GM19452 (cell line): ENCODE results near the gene DNAL4.

ENCODE experiments used
- ATAC-seq: cut with Tn5 transposase; IDR thresholded peaks from one replicate; pipeline ENCODE4 v1.9.1; 2021; ENCODE audit not compliant: unreplicated experiment

DNAL4 gene

DNA sequence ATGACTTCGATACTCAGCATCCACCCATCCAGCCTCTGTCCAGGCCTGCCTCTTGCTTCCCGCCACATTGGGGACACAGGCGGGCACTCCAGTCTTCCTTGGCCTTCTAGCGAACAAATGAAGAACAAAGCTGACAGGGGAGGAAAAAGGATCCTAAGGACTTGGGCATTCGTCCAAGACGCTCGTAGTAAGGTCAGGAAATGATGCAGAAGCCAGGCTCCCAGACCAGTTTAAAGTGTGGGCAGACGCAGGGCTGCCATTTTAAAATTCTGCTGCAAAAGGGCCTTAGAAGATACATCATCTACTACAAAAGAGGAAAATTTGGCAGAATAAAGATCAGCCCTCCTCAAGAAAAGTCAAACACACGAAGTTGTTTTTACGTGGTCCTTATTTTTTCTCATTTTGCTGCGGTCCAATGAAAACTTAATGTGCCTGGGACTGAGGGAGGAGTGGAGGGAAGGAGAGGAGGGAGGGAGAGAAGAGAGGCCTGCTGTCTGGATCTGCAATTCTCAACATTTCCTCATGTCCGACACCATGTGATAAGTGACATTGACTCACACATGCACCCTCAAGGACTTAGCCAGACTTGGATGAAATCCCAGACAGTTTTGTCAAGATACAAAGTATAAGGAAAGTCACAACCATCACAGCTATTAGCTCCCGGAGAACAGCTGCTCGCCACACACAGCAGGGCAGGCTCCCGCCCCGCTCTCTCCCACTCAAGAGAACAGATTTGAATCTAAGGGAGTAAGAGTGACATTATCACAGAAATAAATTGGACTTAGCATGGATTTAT, 5.7 kb downstream of the DNAL4 start:
- ATAC-seq = no peak

DNA sequence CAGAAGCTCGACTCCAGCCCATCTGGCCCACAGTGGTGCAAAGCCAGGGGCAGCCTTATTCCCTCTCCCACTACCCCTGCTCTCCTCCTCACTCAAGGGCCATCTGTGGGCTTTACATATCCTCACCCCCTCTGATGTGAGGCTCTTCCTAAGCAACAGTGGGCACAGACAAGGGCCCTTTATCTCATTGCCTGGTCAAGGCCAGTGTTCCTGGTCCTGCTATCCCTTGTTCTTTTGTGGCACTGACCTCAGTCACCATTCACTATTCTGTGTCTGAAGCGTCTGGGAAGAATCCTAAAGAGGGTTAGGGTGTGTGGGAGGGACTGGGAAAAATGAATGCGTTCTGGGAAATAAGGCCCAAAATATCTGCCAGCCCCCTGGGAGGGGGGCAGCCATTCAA, 7.3 kb downstream of the DNAL4 start:
- ATAC-seq = no peak

GRCh38 chr22:38784856-38785255, 9.1 kb downstream of the DNAL4 start:
- ATAC-seq = no peak

DNA sequence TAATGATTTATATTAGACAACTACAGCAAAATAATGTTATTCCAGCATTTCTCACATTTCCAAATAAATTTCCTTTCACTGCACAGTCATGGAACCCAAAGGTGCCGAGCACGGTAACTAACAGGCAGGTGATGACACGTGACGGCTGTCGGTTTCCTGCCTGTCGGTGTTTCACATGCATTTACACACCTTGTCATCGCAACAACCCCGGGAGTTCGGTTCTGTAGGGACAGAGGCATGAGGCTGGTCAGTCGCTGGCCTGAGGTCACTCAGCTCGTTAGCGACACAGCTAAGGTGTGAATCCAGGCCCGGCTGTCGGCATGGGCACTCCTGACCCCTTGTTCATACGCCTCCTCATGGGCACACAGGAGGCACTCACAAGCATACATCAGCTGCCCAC, 9.9 kb downstream of the DNAL4 start:
- no peak for ATAC-seq

- ATAC-seq = no peak
Measured at GRCh38 chr22:38783095-38783615, 10.8 kb downstream of the DNAL4 start.

- ATAC-seq = no peak
Measured at GRCh38 chr22:38782402-38783094, 11.4 kb downstream of the DNAL4 start.

DNA sequence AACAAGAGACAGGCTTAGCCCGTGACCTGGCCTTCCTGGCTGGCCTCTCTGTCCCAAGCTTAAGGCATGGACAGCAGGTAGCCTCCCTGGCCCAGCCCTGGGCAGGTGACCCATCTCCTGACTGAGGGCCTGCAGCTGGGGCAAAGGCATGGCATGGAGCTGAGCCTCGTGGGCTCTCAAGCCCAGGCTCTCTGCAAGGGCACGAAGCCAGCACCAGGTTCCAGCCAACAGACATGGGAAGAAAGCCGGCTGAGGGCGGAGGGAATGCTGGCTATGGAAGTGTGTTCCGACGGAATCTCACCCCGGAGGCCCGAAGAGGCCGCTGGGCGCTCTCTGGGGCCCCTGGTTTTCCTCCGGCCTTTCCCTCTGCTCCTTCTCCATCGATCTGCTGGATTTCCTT, 12.9 kb downstream of the DNAL4 start:
- no peak for ATAC-seq

GRCh38 chr22:38777087-38777671, 16.8 kb downstream of the DNAL4 start:
- ATAC-seq = no peak

GRCh38 chr22:38776086-38776485, 17.9 kb downstream of the DNAL4 start:
- ATAC-seq = no peak

- no peak for ATAC-seq
Measured at GRCh38 chr22:38775656-38776055, 18.3 kb downstream of the DNAL4 start.

- no peak for ATAC-seq
Measured at GRCh38 chr22:38774496-38775166, 19.3 kb downstream of the DNAL4 start.

DNA sequence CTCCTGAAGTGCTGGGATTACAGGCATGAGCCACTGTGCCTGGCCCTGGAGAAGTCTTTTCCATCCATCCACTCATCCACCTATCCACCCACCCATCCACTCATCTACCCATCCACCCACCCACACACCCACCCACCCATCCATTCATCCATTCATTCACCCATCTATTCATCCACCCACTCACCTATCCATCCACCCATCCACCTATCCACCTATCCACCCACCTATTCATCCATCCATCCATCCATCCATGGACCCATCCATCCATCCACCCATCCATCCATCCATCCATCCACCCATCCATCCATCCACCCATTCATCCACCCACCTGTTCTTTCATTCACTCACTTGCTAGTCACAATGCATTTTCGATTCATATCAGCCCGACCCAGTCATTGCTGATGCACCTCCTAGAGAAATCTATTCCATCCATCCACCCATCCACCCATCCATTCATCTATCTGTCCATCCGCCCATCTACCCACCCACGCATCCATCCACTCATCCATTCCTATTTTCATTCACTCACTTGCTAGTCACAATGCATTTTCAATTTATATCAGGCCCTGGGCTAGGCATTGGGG, 20.5 kb downstream of the DNAL4 start:
- no peak for ATAC-seq

DNA sequence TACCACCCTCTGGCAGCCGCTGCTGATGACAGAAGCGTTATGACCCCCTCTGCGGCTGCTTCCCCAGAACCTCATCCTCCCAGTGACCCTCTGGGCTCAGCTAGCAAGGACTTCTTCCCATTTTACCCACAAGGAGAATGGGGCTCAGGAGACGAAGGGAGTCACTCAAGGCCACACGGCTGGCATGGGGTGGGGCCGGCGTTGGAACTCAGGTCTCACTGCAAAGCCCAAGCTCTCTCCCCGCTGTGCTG, 21.4 kb downstream of the DNAL4 start:
- ATAC-seq = no peak

GRCh38 chr22:38770257-38770949, 23.5 kb downstream of the DNAL4 start:
- no peak for ATAC-seq

GRCh38 chr22:38768036-38768435, 25.9 kb downstream of the DNAL4 start:
- no peak for ATAC-seq

GRCh38 chr22:38767313-38767712, 26.6 kb downstream of the DNAL4 start:
- no peak for ATAC-seq

- ATAC-seq = no peak
Measured at GRCh38 chr22:38766076-38766777, 27.7 kb downstream of the DNAL4 start.

DNA sequence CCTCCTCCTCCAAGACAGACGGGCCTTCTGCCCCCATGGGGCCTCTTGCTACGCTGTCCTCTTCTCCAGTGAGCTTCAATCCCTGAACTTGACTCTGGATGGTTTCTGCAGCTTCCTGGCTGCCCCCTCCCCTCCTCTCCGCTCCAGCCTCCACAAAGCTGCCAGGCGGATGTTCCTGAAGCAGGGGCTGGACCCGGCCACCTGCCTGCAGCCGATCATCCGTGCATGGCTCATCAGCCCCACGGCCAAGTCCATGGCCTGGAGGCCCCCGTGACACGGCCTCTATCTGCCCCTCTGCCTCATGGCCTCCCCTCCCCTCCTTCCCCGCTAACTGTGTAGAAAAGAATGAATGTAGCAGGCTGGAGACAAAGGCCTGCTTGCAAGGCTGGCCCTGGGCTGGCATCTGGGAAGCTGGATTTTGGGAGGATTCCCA, 31.4 kb downstream of the DNAL4 start:
- ATAC-seq = no peak

DNA sequence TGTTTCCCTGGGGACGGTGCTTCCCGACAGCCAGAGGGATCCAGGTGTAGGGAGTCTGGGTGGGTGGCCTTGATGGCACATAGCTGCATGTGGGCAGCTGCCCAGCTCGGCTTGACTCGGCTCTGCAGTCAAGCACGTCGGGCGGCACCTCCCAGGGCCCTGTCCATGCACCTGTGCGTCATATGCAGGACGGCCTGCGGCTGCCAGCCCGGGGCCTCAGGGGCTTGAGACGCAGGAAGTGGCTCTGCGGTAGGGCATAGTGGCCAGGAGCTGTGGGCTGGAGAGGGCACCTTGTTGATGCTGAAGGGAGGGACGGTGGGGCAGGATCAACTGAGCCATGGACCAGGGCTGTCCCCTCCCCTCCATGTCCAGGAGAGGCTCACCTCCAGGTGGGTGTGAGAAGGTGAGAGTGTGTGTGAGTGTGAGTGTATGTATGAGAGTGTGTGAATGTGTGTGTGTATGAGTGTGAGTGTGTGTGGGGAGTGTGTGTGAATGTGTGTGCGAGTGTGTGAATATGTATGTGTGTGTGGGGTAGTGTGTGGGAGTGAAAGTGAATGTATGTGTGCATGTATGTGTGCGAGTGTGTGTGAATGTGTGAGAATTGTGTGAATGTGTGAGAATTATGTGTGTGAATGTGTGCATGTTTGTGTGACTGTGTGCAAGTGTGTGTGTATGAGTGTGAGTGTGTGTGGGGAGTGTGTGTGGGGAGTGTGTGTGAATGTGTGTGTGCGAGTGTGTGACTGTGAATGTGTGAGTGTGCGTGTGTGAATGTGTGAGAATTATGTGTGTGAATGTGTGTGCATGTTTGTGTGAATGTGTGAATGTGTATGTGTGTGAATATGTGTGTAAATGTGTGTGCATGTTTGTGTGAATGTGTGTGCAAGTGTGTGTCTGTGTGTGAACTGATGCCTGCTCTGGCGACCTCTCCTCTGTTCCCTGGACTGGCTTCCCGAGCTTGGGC, 32.5 kb downstream of the DNAL4 start:
- no peak for ATAC-seq
